NCI-H69 (cell line): ENCODE results near the gene SIL1.
"Not testable (repeated sequence)": the region's sequence is repeated elsewhere in the genome, so short reads cannot be mapped to it uniquely, and the experiment has no call there.

Source experiments
- DNase-seq: peaks from one replicate; lab custom pipeline; 2025; lab: John Stamatoyannopoulos, UW

The SIL1 gene

DNA sequence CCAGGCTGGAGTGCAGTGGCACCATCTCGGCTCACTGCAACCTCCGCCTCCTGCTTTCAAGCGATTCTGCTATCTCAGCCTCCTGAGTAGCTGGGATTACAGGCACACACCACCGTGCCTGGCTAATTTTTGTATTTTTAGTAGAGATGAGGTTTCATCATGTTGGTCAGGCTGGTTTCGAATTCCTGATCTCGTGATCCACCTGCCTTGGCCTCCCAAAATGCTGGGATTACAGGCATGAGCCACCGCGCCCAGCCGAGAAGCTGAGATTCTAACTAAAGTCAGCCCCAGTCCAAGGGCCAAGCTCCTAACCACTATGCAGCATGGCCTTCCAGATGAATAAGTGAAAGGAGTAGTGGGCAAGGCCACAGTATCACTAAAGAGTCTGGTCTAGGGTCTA lies 20.9 kb downstream of the SIL1 start:
- not testable (repeated sequence) for DNase-seq

DNA sequence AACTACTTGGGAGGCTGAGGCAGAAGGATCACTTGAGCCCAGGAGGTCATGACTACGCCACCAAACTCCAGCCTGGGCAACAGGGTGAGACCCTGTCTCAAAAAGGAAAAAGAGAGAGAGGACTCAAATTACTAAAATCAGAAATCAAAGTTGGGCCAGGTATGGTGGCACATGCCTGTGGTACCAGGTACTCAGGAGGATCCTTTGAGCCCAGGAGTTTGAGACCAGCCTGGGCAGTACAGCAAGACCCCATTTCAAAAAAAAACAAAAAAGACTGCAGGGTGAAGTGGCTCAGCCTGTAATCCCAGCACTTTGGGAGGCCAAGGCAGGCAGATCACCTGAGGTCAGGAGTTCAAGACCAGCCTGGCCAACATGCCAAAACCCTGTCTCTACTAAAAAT lies 23.8 kb downstream of the SIL1 start:
- not testable (repeated sequence) for DNase-seq

DNA sequence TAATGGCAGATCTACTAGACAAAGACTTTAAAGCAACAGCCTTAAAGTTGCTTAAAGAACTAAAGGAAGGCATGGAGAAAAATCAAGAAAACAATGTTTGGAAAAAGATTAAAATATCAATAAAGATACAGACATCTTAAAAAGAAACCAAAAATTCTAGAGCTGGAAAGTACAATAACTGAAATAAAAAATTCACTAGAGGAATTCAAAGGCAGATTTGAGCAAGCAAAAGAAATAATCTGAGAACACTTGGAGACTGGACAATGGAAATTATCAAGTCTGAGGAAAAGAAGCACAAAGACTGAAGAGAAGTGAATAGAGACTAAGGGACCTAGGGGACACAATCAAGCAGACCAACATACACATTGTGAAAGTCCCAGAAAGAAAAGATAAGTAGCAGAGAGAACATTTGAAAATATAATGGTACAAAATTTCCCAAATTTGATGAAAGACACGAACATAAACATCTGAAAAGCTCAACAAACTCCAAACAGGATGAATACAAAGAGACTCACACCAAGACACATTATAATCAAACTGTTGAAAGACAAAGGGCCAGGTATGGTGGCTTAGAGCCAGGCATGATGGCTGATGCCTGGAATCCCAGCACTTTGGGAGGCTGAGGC lies 26.3 kb downstream of the SIL1 start:
- DNase-seq: no peak

DNA sequence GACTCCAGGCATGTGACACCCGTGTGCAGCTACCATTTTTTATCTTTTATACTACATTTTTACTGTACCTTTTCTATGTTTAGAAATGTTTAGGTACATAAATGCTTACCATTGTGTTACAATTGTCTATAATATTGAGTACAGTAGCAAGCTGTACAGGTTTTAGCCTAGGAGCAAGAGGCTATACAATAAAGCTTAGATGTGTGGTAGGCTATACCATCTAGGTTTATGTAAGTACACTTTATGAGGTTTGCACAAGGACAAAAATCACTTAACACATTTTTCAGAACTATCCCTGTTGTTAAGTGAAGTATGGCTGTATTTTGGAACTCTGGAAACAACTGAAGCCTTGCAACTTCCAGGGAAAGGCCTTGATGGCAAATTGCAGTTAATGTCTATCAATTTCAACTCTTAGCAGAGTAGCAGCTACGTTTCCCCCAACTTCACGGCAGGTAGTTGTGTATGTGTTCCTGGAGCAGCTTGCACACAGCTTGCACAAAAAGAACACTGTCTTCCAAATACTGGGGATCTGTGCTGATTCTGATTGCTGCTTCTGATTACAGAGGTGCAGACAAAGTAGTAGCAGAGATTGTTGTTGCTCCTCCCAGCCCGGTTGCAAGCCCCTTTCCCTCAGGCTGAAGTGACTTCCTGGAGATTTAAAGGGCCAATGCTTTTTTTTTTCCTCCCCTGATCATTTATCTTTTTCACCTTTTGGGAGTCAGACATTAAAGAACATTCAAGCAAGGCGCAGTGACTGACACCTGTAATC lies 30.0 kb downstream of the SIL1 start:
- DNase-seq: peak; percentile 33

DNA sequence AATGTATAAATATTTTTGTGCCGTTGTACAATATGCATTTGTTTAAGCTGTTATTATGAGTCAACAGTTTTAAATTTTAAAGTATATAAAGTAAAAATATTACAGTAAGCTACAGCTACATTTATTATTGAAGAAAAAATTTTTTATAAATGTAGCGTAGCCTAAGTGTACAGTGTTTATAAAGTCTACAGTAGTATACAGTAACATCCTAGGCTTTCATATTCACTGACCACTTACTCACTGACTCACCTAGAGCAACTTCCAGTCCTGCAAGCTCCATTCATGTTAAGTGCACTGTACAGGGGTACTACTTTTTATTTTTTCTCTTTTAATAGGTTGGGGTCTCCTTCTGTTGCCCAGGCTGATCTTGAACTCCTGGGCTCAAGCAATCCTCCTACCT lies 30.6 kb downstream of the SIL1 start:
- DNase-seq: no peak

DNA sequence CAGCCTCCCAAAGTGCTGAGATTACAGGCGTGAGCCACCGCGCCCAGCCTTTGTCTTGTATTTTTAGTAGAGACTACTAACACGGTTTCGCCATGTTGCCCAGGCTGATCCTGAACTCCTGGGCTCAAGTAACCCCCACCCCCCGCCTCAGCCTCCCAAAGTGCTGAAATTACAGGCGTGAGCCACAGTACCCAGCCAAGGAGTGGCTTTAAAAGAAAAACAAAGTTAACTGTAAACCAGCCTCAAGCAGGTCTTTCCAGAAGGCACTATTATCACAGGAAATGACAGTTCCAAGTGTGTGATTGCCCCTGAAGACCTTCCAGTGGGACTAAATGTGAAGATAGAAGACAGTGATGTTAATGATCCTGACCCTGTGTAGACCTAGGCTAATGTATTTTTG lies 31.1 kb downstream of the SIL1 start:
- DNase-seq: no peak

DNA sequence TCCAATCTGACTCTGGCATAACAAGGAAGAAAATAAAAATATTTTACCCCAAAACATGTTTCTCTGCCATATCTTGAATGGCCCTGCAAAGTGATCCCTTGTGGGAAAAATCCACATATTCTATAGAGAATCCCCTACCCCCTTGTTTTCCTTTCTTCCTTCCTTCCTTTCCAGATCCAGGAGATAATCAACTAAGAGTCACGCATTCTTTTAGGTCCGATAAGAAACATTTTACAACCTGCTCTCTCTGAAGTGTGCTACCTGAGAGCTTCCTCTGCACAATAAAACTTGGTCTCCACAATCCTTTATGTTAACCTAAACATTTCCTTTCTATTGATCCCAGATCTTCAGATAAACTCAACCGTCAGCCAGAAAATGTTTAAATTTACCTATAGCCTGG lies 33.3 kb downstream of the SIL1 start:
- not testable (repeated sequence) for DNase-seq

DNA sequence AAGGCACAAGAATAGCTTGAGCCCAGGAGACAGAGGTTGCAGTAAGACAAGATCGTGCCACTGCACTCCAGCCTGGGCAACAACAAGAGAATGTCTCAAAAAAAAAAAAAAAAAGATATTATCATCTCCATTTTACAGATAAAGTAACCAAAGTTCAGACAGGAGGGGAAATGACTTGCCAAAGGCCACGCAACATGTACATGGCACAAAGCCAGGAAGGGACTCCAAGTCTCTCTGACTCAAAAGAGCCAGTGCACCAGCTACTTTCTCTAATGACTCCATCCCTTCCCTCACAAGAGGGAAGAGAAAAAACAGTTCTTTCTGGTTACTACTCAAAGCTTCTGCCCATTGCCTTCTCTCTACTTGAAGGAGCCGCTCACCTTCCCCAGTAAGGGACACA lies 34.1 kb downstream of the SIL1 start:
- DNase-seq: peak; percentile 23

DNA sequence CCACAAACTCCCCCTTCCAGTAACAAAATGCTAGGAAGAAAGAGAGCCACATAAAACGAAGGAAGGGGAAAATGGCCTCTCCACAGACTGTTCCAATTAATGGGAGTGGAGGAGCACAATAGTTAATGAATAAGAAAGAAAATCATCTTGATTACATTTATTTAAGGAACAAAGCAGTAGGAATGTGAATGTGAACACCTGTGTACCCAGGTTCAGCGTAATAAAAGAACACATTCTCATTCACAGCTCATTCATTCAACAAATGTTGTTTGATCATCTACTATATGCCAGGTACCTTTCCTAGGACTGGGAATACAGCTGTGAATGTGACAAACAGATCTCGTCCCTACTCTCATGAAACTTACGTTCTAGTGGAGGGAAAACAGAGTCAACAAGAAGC lies 35.7 kb downstream of the SIL1 start:
- peak; percentile 38 for DNase-seq

DNA sequence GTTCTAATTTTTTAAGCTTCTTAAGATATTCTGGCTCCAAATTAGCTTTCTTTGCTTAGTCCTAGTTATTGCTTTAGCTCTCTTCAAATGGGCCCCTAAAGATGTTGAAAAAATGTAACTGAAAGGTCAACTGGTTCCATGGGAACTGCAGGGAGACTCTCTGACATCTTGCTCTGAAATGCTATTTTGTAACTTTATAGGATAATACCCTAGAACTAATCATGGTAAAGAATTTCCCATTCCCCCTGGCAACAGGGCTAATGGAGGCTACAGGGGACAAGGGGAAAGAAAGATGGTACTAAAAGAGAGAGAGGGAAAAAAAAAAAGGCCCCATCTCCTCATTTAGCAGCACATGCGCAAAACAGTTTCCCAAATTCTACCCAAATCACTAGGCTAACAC lies 39.4 kb downstream of the SIL1 start:
- no peak for DNase-seq

DNA sequence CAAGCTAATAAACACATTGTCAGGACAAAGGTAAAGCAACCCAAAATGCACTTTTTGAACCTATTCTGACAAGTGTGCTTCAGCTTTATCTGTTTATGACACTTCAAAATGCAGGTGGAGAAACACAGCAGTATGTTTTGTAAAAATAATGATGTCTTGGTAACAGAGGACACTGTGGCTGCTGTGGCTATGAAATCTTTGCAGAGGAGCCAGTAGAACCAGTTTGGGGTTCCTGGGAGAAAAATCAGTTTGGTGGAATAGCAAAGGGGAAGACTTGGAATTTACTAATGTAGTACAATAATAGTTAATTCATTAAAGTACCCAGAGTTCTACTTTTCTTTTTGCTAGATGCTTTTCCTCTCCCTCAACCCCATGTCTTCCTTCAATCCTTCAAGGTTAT lies 40.6 kb downstream of the SIL1 start:
- no peak for DNase-seq

DNA sequence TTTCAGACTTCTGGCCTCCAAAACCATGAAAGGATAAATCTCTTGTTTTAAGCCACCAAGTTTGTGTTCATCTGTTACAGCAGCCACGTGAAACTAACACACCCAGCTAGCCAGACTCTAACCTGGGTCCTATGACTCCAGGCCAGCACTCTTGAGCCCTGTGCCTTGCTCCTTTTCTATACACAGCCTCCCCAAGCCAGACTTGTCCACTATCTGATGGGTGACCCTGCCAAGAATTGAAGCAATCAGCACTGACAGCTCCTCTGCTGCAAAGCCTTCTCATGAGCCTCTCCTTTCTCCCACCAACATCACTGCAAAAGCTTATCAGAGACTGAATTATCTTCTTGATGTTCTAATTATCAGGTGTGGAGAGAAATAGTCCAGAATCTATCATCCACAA lies 41.4 kb downstream of the SIL1 start:
- no peak for DNase-seq

DNA sequence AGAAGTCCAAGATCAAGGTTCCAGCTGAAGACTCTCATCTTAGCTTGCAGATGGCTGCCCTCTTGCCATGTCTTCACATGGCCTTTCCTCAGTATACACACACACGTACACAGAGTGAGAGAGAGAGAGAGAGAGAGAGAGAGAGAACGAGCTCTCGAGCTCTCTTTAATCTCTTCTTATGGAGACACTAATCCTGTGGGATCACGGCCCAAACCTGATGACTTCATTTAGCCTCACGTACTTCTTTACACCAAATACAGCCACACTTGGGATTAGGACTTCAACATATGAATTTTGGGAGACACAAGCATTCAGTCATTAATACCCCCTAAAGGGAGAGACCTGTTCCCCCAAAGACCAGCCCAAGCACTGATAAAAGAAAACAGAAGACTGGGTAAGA lies 42.8 kb downstream of the SIL1 start:
- no peak for DNase-seq

DNA sequence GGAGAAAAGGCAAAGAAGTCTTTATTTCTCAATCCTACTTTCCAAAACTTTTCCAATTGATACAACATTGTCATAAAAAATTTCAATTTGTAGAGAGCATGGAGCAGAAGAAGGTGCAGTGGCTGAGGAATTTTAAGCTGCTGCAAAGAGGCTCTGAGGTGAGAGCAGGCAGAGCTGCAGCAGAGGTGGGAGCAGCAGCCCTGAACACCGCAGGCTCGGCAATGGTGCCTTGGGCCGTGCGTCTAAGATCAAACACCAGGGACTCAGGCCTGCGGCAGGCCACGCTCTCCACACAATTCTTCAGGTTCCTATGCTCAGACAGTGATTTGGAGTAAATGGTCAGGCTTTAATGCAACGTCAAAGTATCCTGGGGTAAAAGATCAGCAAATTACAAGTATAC lies 46.3 kb downstream of the SIL1 start:
- no peak for DNase-seq

DNA sequence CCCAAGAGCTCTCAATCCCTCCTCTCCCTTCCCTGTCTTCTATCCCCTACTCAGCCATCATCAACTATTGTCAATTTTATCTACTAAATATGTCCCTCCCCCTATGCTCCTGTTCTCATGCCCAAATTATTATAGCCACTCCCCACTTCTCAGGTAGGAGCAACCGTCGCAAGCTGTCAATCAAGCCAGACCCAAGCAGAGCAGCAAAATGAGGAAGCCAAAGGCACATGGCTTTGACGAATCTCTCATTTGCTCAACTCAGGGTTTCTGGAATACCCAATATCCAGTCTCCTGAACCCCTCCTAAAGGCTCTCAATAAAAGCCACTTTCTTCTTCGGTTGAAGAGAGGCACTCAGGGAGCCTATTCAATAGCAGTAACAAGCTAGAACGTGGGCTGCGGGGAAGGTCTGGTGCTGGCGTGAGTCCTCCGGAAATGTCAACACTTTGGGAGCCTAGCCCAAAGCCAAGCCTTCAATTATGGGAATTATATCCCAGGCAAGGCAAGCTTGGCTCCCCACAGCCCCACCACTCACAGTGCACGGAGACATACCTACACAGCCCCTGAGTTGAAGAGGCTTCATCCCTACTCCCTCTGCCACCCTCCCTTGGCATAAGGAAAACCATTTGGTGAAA lies 47.7 kb downstream of the SIL1 start:
- DNase-seq: peak; percentile 77

DNA sequence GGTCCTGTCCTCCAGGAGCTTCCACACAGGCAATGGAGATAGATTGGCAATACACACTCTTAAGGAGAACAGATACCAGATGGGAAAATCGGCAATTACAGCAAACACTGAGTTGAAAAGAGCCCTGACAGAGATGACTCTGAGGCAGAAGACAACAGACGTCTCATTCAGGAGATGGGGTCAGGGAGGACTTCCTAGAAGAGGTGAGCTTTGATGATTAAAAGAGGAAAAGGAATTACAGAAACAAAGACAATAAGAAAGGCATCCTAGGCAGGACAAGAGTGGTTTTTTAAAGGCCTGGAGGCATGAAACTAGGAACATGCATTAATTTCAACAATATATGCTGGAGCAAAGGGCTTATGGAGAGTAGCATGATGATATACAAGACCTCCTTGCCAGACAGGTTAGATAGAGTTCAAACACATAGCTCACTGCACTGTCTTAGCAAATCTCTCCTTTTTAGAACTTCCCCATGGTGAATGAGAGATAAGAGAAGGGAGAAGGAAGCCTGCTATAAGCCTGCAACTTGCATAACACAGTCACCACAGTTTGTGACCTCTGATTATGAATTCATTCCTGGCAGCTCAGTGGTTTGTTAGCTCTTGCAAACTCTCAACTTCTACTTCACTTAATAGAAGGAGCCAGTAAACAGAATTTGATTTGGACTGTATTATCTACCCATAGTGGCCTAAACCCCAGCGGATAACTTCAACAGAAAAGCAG lies 48.5 kb downstream of the SIL1 start:
- peak; percentile 37 for DNase-seq

DNA sequence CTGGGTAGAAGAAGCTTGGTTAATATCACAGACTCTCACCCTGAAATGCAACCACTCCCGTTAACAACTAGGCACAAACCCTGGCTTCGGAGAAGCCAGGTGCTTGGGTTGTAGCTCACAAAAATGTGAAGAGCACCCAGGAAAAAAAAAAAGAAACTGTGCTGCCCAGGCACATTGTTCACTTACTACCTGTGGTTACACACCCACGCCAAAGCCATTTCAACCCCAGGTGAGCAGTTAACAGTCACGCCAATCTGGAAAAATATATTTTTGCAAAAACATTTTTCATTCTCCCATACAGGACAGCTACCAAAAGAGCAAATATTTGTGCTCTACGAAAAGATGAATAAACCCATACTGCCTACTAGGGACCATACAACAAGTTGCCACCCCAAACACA lies 49.2 kb downstream of the SIL1 start:
- DNase-seq: no peak

DNA sequence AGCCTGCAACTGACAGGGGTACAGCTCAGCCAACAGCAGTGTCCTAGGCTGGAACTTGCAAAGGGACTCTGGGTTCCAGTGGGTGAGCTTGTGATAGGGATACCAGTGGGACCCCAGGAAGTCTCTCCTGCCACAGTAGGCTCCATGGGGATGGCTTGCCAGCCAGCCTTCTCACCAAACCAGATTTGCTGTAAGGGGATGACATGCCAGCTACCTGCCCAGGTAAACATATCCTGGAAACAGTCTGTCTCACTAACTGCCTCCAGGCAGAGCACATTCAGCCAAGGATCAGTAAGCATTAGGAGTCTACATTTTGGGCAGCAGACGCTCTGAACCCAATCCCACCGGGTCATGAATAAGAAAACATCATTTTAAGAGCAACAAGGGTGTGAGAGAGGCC lies 49.9 kb downstream of the SIL1 start:
- peak; percentile 88 for DNase-seq

DNA sequence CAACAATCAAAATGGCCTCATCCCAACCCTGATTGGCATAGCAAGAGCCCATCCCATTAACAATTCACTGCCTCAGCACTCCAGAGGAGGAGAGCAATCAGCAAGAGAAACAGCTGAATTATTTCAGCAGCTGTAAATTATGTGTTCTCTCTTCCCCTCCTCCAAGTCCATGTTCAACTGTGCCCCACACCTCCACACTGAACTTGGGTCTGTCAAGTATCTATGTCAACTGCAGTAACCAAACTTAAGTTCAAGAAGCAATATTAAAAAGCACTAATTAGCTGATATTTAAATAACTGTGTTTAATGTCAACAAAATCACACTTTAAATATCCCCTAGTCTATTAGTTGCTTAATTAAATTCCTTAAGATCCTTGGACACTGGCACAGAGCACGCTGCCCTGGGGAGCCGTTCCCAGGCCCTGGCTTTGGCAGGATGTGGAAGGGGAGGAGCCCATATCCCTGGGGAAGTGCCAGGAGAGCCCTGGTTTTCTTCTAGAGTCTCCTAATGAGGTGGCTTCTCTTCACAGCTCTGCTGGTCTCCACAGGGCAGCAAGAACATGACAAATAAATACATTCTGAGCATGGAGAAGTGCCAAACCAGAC lies 50.6 kb downstream of the SIL1 start:
- DNase-seq: peak; percentile 91

DNA sequence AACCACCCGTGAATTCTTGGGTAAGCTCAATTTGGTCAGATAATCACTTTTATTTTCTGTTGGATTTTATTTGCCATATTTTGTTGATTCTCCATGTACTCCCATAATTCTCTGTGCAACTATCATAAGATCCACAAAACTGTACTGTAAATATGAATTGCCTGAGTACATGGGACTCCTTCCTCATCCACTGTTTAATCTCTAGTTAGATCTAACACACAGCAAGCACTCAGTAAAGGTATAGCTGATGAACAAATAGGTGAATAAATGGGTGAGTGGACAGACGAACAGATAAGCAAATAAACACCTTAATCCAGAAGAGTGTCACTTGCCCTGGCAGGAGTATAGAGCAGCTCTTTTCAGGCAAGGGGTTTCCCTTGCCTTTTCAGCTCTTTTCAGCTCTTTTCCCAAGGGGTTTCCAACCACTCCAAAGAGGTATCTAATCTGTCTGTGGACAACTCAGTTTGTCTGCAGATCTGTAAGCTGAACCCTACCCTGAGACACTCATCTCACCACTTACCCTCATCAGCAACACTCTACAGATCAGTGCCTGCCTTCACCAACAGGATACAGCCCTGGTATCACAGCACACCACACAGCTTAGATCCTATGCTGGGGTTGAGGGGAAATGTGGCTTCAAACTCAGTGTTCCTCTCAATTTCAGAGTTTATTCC lies 51.2 kb downstream of the SIL1 start:
- DNase-seq: peak; percentile 72

DNA sequence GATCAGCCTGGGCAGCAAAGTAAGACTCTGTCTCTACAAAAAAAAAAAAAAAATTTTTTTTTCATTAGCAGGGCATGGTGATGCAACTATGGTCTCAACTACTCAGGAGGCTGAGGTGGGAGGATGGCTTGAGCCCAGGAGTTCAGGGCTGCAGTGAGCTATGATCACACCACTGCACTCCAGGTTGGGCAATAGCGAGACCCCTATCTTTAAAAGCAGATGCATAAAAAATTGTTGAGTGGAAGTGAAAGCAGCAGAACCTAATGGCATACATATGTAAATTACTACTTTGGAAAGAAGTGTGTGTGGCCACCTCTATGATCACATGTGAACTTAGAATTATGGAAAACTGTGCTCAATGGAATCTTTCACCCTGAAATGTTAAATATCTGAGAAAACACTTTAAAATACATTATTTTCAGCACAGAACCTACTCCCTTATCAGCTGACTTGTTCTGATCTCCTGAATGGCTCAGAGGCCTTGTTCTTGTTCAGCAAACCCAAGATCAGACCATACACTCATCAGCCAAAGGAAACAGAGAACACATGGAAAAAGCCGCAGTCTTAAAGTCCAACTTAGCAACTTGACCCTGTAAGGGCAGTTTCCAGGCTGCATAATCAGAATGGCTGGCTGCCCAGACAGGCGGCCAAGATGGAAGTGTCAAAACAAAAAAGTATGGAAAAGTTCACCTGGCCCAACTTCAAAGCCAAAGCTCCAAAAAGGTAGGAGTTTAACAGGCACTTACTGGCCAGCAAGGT lies 56.5 kb downstream of the SIL1 start:
- DNase-seq: no peak
